ENCODE data around the gene RABGEF1. TPM values are rescaled to one million over a fixed set of nuclear protein-coding genes. Genes with fewer than 3 reads are reported as not detected.
"Not testable (repeated sequence)": the region's sequence is repeated elsewhere in the genome, so short reads cannot be mapped to it uniquely, and the experiment has no call there.

RABGEF1 gene
- total and polyA plus RNA-seq, 11 donors: 5.7 to 21.2 (median 19.0) TPM

- Histone ChIP-seq H3K36me3 (no peaks in the 10 kb centered on the region), H3K27me3 (no peaks in the 10 kb centered on the region), H3K27ac (no peak overlapping the region), H3K4me1 (peaks cover 0 to 13% (median 6%) of the 10 kb centered on the region in 12 donors), H3K9me3 (peaks cover 0 to 4% (median 0%) of the 10 kb centered on the region in 12 donors), H3K4me3 (no peak overlapping the region)
- intact Hi-C loops (cut with DNase I): loop anchor here in 4 of 10 donors (5.0 to 10.0 kb wide), 7 partner anchors 84 to 346 kb away; partner anchors contain the start of genes RABGEF1 (in 2 of the 4), SBDS (in 1 of the 4), TMEM248 (in 1 of the 4) and TYW1 (in 1 of the 4)
- no peak for DNase-seq
- TF ChIP-seq POLR2A (IDR thresholded peaks at IDR 0.05): no peak
- TF ChIP-seq, protein P1, sequence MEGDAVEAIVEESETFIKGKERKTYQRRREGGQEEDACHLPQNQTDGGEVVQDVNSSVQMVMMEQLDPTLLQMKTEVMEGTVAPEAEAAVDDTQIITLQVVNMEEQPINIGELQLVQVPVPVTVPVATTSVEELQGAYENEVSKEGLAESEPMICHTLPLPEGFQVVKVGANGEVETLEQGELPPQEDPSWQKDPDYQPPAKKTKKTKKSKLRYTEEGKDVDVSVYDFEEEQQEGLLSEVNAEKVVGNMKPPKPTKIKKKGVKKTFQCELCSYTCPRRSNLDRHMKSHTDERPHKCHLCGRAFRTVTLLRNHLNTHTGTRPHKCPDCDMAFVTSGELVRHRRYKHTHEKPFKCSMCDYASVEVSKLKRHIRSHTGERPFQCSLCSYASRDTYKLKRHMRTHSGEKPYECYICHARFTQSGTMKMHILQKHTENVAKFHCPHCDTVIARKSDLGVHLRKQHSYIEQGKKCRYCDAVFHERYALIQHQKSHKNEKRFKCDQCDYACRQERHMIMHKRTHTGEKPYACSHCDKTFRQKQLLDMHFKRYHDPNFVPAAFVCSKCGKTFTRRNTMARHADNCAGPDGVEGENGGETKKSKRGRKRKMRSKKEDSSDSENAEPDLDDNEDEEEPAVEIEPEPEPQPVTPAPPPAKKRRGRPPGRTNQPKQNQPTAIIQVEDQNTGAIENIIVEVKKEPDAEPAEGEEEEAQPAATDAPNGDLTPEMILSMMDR (IDR thresholded peaks at IDR 0.05): no peak
- no peak for ATAC-seq
- 84 to 94% (median 90%) methylated on average over 5 of the region's 5 CpGs for WGBS, 4 donors
Observed at GRCh38 chr7:66840316-66840715, 99.8 kb downstream of the RABGEF1 start.

- Histone ChIP-seq H3K27me3 (no peaks in the 10 kb centered on the region), H3K9me3 (peaks cover 0 to 3% (median 0%) of the 10 kb centered on the region in 12 donors), H3K36me3 (no peaks in the 10 kb centered on the region), H3K4me3 (no peak overlapping the region), H3K4me1 (peaks cover 0 to 19% (median 9%) of the 10 kb centered on the region in 12 donors), H3K27ac (no peak overlapping the region)
- no peak for DNase-seq
- ATAC-seq: no peak
- 94 to 98% (median 95%) methylated on average over 5 of the region's 5 CpGs for WGBS, 4 donors
- intact Hi-C loops (cut with DNase I): loop anchor here in 4 of 10 donors (5.0 to 10.0 kb wide), 7 partner anchors 83 to 347 kb away; partner anchors contain the start of genes RABGEF1 (in 2 of the 4), SBDS (in 1 of the 4), TMEM248 (in 1 of the 4) and TYW1 (in 1 of the 4)
- TF ChIP-seq, protein P1 (IDR thresholded peaks at IDR 0.05): no peak
- TF ChIP-seq POLR2A (IDR thresholded peaks at IDR 0.05): no peak
Observed at GRCh38 chr7:66841898-66842297, 101.4 kb downstream of the RABGEF1 start.

GRCh38 chr7:66843492-66843891 lies 103.0 kb downstream of the RABGEF1 start:
- not testable (repeated sequence) for H3K9me3 ChIP-seq, H3K36me3 ChIP-seq, DNase-seq, H3K27me3 ChIP-seq, ATAC-seq
- H3K4me3 ChIP-seq: peak overlapping the region in 7 of 12 donors; percentile 62 to 94 (median 81)
- H3K4me1 ChIP-seq: peaks cover 0 to 19% (median 9%) of the 10 kb centered on the region in 12 donors
- whole genome bisulfite sequencing, 4 donors: 76 to 81% (median 77%) methylated on average over 7 of the region's 7 CpGs
- peak overlapping the region in 1 of 12 donors; percentile 93 for H3K27ac ChIP-seq
- intact Hi-C loops (cut with DNase I): loop anchor here in 4 of 10 donors (5.0 to 10.0 kb wide), 7 partner anchors 81 to 349 kb away; partner anchors contain the start of genes RABGEF1 (in 2 of the 4), SBDS (in 1 of the 4), TMEM248 (in 1 of the 4) and TYW1 (in 1 of the 4)

DNA sequence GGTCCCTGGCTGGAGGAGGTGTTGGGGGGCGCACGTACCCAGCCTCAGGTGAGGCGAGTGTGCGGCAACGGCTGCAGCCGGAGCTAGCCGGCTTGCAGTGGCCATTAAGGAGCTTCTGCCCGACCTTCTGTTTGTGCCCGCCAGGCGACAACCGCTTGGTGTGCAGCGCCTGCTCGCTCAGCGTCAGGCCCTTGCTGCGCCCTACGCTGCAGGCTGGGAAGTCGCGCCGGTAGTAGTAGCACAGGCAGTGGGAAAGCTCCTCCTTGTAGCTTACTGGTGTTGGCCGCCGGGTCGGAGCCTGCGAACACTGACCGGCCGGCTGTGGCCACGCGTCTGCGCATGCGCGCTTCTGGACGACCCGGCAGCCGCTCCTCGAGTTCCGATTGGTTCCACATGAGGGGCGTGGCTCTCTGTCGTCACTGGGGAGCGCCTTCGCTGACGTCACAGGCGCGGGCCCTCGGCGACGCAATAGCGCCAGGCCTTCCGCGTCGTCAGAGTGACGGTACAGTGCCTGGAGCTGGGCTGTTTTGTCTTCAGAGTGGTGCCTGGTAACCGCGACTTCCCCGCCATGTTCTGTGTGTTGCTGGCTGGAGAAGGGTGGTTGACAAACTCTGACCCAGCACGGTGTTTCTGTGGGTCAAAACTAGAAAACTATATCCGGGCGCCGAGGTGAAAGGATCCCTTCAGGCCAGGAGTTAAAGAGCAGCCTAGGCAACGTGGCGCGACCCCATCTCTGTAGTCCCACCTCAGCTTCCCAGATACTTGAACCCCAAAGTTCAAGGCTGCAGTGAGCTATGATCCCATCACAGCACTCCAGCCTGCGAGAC lies 104.2 kb downstream of the RABGEF1 start:
- Histone ChIP-seq H3K36me3 (no peaks in the 10 kb centered on the region), H3K4me1 (peaks cover 0 to 19% (median 9%) of the 10 kb centered on the region in 12 donors), H3K9me3 (no peaks in the 10 kb centered on the region), H3K27me3 (no peaks in the 10 kb centered on the region), H3K27ac (peak overlapping the region; percentile 83 to 97 (median 90)), H3K4me3 (peak overlapping the region; percentile 58 to 94 (median 82))
- 1% methylated on average over 24 to 61 of the region's 61 CpGs for WGBS, 4 donors
- intact Hi-C loops (cut with DNase I): loop anchor here in 4 of 10 donors (1.0 to 10.0 kb wide), 10 partner anchors 77 to 350 kb away; partner anchors contain the start of genes RABGEF1 (in 3 of the 4), TMEM248 (in 3 of the 4), SBDS (in 1 of the 4) and TYW1 (in 1 of the 4)
- peak; percentile 73 to 97 for TF ChIP-seq POLR2A (IDR thresholded peaks at IDR 0.05)
- TF ChIP-seq, protein P1 (IDR thresholded peaks at IDR 0.05): peak in 3 of 12 donors; percentile 13 to 24 (median 23)
- ATAC-seq (peak; percentile 97 to 100 (median 99)), DNase-seq (peak; percentile 98 to 100 (median 99))
